ENCODE measurements around the gene AKT1S1.

Gene AKT1S1

DNA sequence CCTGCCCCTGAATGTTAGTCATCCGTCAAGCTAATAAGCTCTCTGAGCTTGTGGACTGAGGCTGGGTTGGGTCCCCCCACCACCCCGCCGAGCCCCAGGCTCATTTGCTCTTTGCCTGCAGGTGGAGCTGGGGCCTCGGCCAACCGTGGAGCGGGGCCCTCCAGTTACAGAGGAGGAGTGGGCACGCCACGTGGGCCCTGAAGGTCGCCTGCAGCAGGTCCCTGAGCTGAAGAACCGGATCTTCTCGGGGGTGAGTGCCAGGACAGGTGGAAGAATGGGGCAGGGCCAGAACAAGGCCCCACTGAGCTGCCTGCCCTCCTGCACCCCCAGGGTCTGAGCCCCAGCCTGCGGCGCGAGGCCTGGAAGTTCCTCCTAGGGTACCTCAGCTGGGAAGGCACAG lies 5.5 kb upstream of the AKT1S1 start:
- no peak for DNase-seq

GRCh38 chr19:49881672-49882394 lies 4.7 kb upstream of the AKT1S1 start:
- no peak for DNase-seq

DNA sequence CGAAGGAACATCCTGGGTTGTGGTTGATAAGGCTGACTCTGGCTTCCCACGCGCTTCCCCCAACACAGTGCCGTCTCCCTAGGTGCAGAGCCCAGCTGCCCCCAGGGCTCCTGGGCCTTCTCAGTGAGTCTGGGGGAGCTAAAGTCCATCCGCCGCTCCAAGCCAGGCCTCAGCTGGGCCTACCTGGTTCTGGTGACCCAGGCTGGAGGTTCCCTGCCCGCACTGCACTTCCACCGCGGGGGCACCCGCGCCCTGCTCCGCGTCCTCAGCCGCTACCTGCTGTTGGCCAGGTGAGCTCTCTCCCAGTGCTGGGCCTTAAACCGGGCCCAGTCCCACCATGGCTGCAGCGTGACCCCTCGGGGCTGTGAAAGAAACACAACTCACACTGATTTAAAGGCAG lies 4.0 kb upstream of the AKT1S1 start:
- DNase-seq = no peak

- DNase-seq = no peak
Measured at GRCh38 chr19:49880162-49880869, 3.2 kb upstream of the AKT1S1 start.

DNA sequence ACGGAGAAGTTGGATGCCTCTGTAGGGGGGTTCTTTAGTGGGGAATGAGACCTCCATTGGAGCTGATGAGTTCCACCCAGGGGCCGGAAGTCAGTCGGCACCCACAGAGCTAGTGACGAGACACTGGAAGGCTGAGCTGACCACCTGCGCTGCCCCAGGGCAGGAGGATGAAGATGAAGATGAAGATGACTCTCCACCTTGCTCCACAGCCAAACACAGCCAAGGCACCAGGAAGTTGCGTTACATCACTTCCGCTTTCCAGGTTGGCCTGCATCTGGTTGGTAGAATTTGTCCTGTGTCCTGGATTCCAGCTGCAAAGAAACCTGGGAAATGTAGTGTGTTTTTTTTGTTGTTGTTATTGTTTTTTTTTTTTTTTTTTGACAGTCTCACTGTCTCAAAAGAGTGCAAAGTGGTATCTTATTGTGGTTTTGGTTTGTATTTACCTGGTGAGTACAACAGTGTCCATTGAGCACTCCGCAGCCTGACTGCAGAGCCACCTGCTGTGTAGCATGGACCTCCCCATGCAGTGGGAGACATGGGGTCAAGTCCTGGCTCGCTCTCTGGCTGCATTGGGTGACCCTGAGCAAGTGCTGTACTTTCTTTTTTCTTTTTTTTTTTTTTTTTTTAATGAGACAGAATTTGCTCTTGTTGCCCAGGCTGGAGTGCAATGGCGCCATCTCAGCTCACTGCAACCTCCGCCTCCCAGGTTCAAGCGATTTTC lies 2.2 kb upstream of the AKT1S1 start:
- no peak for DNase-seq

DNA sequence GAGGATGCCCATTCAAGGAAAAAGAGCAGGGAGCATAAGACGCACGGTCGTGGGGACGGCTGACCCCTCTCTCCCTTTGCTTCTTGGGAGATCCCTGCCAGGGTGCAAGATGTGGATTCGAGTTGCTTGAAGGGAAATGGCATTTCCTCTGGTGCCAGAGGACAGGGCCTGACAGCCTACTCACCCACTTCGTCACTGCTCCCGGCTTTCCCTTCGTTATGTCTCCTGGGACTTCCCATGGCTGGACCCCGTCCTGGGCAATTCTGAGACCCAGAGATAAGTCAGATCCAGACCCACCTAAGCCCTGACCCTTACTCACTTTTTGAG lies 1.6 kb upstream of the AKT1S1 start:
- no peak for DNase-seq

DNA sequence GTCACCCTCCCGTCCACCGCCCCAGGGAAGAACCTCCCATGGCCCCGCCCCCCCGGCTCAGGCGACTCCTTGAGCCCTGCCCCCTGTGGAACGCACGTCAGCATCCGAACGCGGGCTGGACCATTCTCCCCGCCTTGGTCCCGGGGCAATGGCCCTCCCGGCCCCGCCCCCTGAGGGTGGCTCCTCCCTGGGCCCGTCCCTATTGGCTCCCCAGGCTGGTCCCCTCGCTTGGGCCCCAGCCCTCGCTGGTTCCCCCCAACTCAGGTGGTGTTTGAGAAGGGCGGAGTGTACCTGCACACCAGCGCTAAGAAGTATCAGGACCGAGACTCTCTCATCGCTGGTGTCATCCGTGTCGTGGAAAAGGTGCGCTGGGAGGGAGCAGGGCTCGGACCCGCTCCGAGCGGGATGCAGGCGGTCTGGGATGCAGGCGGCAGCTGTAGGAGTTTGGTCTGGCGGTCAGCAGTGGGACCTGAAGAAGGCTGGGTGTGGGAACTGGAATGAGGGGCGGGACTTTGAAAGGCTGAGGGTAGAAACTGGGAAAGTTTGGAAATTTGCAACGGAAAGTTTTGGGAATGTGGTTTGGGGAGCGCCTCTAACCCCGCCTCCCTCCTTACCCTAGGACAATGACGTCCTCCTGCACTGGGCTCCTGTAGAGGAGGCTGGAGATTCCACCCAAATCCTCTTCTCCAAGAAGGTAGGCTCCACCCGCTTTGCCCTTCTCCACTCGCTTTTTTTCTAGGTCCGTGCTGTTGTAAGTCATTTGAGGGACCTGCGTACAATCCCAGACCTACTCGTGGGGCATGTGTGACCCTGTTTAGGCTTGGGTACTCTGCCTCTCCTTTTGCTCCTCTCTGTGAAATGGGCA lies 956 bp upstream of the AKT1S1 start:
- peak; percentile 99 for DNase-seq

DNA sequence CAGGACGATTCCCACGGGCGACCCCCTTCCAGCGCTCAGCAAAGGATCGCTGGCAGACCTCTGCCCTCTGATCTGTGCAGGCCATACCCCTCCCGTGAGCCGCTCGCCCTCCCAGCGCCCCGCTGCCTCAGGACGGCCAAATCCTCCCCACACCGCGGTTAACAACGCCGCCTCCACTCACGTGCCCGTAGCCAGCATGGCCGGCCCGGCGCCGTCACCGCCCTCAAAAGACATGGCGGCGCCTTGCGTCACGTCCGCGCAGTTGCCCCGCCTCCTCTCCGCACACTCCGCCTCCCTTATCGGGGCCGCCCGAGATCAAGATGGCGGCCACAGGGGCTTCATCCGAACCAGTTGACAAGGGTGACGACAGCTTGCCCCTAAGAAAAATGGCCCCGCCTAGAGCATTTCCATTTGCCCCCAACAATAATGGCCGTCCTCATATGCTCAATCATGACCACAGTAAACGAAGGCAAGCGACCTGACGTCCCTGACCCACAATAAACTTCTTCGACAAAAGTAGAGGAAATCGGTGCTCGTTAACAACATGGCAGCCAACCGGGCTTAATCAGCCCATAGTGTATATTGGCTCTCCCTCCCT lies 634 bp downstream of the AKT1S1 start:
- peak; percentile 99 for DNase-seq

DNA sequence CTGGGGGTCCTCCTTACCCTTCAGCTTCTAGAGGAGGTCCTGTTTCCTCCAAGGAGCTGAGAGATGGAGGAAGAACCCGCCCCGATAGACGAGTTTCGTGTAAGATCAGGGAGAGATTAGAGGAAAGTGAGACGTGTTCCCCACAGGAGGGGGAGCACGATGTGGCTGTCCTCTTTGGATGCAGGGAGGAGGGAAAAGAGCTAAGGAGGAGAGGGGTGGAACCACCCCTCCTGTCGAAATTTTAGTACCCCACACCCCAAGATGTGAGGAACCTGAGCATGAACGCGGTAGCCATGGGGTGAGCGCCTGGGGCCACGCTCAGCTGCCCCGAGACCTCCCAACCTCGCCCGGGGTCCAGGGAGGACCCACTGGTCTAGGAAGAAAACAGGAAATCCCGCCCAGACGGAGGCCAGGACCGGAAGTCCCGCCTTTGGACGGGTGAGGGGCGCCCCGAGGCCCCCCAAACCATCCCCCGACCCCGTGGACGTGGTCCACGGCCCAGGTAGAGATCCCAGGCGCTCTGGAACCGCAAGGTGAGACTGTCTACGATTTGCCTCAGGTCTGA lies 1.2 kb downstream of the AKT1S1 start:
- peak; percentile 66 for DNase-seq

DNA sequence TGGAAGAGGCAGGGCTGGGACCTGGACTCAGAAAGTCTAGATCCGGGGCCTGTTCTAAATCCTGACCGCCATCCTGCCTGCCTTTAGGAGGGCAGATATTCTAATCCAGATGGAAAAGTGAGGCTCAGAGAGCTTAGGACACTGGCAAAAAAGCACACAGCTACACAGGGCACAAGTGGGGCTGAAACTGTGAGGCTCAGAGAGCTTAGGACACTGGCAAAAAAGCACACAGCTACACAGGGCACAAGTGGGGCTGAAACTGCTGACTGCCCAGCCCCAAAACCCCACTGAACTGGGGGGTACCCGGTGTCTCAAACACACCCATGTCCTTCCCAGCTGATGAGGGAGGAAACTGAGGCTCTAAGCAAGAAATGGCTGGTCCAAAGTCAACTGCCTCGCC lies 2.0 kb downstream of the AKT1S1 start:
- no peak for DNase-seq

DNA sequence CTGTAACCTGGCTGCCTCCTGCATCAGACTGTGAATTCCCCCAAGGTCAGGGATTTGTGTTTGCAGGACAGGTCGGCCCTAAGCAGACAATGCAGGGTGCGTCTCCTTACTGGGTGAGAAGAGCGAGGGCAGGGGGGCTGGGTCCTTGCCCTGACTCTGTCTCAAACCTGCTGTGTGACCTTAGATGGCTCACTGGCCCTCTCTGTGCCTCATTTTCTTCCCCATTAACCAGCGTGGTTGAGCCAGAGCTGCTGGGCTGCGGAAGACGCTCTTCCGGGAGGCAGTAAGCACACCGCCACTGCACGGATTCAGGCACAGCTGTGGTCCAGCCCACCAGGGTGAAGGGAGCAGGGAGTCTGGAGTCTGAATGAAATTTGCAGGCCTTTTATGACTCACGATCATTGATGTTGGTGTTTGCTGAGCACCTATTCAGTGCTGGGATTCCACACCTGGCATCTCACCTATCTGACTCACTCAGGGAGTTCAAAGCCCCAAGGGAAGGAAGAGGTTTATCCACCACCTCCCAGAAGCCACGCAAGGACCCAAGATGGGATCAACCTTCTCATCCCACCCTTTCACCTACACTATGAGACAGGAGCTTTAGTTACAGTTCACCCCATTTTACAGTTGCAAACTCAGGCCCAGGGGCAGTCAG lies 2.5 kb downstream of the AKT1S1 start:
- DNase-seq = no peak

DNA sequence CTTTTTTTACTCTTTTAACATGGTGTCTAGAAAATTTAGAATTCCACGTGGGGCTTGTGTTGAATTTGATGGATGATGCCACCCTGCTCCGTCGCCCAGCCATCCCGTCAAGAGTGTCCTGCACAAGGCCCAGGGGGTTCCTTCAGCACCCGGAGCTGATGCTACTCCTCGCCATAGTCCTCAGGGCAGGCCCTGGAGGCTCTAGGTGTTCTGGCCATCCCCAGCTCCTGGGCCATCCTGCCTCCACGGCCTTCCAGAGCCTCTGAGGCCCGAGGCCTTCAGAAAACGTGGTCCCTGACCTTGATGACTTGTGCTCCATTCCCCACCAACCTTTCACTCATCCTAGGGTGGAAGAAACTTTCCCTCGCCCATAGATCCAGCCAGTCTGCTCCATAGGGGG lies 3.3 kb downstream of the AKT1S1 start:
- DNase-seq = no peak

- no peak for DNase-seq
Measured at GRCh38 chr19:49873129-49873521, 4.0 kb downstream of the AKT1S1 start.

GRCh38 chr19:49872245-49873128 lies 4.7 kb downstream of the AKT1S1 start:
- DNase-seq = no peak

GRCh38 chr19:49871349-49871985 lies 5.7 kb downstream of the AKT1S1 start:
- DNase-seq = no peak

- no peak for DNase-seq
Measured at GRCh38 chr19:49870309-49870901, 6.8 kb downstream of the AKT1S1 start.

- DNase-seq = peak; percentile 98
Measured at GRCh38 chr19:49869484-49870308, 7.5 kb downstream of the AKT1S1 start.

DNA sequence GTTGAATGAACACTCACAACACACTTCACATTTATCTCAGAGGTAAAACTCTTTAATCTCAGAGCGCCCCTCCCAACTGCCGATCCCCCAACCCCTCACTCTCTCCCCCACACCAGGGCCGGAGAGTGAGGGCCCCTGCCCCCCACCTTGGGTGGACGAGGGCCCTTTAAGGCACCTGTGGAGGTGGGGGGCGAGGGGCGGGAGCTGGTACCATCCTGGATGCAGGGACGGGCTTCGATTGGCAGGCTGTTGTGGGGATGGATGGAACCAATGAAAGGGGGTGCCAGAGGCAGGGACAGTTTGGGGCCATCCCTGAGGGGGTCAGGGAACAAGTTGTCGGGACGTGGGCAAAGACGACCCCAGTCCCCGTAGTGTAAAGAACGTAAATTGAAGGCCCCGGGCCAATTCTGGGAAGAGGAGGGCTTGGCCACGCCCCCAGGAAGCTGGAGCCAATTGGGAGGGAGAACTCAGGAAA lies 8.1 kb downstream of the AKT1S1 start:
- DNase-seq = no peak

All from CD4-positive, alpha-beta T cell treated with Interleukin-12 subunit alpha and Interleukin-12 subunit beta, for 1 hour (primary cell).